Activated T-helper 1 cell treated with anti-CD3 and anti-CD28 coated beads, Interleukin-12 subunit alpha, Interleukin-12 subunit beta, Interleukin-2, Interleukin-4 antibody, amounts not matched to agents 30 ng/mL and 10 ng/mL and 1 ng/mL, durations not matched to agents 14 hours and 24 hours and 36 hours (primary cell): ENCODE results near the gene UQCR10. TPM values are rescaled to one million over a fixed set of nuclear protein-coding genes. Genes with fewer than 3 reads are reported as not detected.

ENCODE experiments used
- DNase-seq: peaks from one replicate; pipeline ENCODE4 v3.0.0; 2021; ENCODE audit warnings: low spot score
- H3K27ac Mint-ChIP-seq: one replicate; pipeline ENCODE4 v1.8.0; 2021; ENCODE audit warnings: mild to moderate bottlenecking, mixed read lengths
- H3K27me3 Mint-ChIP-seq: one replicate; pipeline ENCODE4 v1.8.0; 2022; ENCODE audit warnings: mild to moderate bottlenecking, moderate library complexity, mixed read lengths; ENCODE audit not compliant: insufficient read depth
- H3K36me3 Mint-ChIP-seq: one replicate; pipeline ENCODE4 v1.8.0; 2021; ENCODE audit warnings: low read depth, mixed read lengths
- H3K4me1 Mint-ChIP-seq: one replicate; pipeline ENCODE4 v1.8.0; 2021; ENCODE audit warnings: low read depth, mixed read lengths
- H3K4me3 Mint-ChIP-seq: one replicate; pipeline ENCODE4 v1.8.0; 2021; ENCODE audit warnings: mild to moderate bottlenecking, moderate library complexity, mixed read lengths
- H3K9me3 Mint-ChIP-seq: one replicate; pipeline ENCODE4 v1.8.0; 2021; ENCODE audit warnings: mixed read lengths
- intact Hi-C: fragments of 100-400 bp; cut with micrococcal nuclease; formaldehyde crosslinking; loops from one replicate; pipeline ENCODE4 v1.15.1; 2024
- total RNA-seq: library from RNA; stranded (reverse); gene quantifications from 2 replicates; pipeline ENCODE4 v1.2.3, GENCODE V29; 2022

Gene UQCR10
- total RNA-seq, 1 donor from 2014 or later, result 96.5 TPM

- no peaks in the 10 kb centered on the region for H3K27me3 Mint-ChIP-seq
- H3K36me3 Mint-ChIP-seq, result peaks cover 50% of the 10 kb centered on the region
- no peak overlapping the region for H3K4me3 Mint-ChIP-seq
- no peak overlapping the region for H3K27ac Mint-ChIP-seq
- peaks cover 11% of the 10 kb centered on the region for H3K4me1 Mint-ChIP-seq
- intact Hi-C loops, result no loop called here
- H3K9me3 Mint-ChIP-seq, result no peaks in the 10 kb centered on the region
- DNase-seq, result no peak
Measured at GRCh38 chr22:29801153-29801552, 34.0 kb downstream of the UQCR10 start.

GRCh38 chr22:29801796-29802195 is 34.6 kb downstream of the UQCR10 start:
- Mint-ChIP-seq H3K36me3 (peaks cover 51% of the 10 kb centered on the region), H3K4me1 (peaks cover 11% of the 10 kb centered on the region), H3K9me3 (no peaks in the 10 kb centered on the region), H3K4me3 (no peak overlapping the region), H3K27me3 (no peaks in the 10 kb centered on the region), H3K27ac (no peak overlapping the region)
- DNase-seq, result no peak
- intact Hi-C loops, result no loop called here

GRCh38 chr22:29803190-29803589 is 36.0 kb downstream of the UQCR10 start:
- Mint-ChIP-seq H3K4me1 (peaks cover 7% of the 10 kb centered on the region), H3K27ac (no peak overlapping the region), H3K4me3 (no peak overlapping the region), H3K9me3 (no peaks in the 10 kb centered on the region), H3K27me3 (no peaks in the 10 kb centered on the region), H3K36me3 (peaks cover 47% of the 10 kb centered on the region)
- no peak for DNase-seq
- intact Hi-C loops, result no loop called here

- H3K27ac Mint-ChIP-seq, result no peak overlapping the region
- DNase-seq, result no peak
- intact Hi-C loops, result no loop called here
- H3K4me3 Mint-ChIP-seq, result no peak overlapping the region
- H3K36me3 Mint-ChIP-seq, result peaks cover 39% of the 10 kb centered on the region
- no peaks in the 10 kb centered on the region for H3K4me1 Mint-ChIP-seq
- H3K27me3 Mint-ChIP-seq, result no peaks in the 10 kb centered on the region
- H3K9me3 Mint-ChIP-seq, result no peaks in the 10 kb centered on the region
Measured at GRCh38 chr22:29804985-29805384, 37.8 kb downstream of the UQCR10 start.

- intact Hi-C loops, result no loop called here
- Mint-ChIP-seq H3K27me3 (no peaks in the 10 kb centered on the region), H3K4me1 (no peaks in the 10 kb centered on the region), H3K27ac (no peak overlapping the region), H3K9me3 (no peaks in the 10 kb centered on the region), H3K36me3 (peaks cover 36% of the 10 kb centered on the region), H3K4me3 (no peak overlapping the region)
- DNase-seq, result no peak
Measured at GRCh38 chr22:29806196-29806595, 39.0 kb downstream of the UQCR10 start.

- intact Hi-C loops, result no loop called here
- no peak overlapping the region for H3K4me3 Mint-ChIP-seq
- H3K9me3 Mint-ChIP-seq, result no peaks in the 10 kb centered on the region
- no peaks in the 10 kb centered on the region for H3K4me1 Mint-ChIP-seq
- peaks cover 48% of the 10 kb centered on the region for H3K36me3 Mint-ChIP-seq
- no peaks in the 10 kb centered on the region for H3K27me3 Mint-ChIP-seq
- no peak overlapping the region for H3K27ac Mint-ChIP-seq
- no peak for DNase-seq
Measured at GRCh38 chr22:29810216-29810615, 43.0 kb downstream of the UQCR10 start.

GRCh38 chr22:29811377-29811776 is 44.2 kb downstream of the UQCR10 start:
- Mint-ChIP-seq H3K4me1 (no peaks in the 10 kb centered on the region), H3K4me3 (no peak overlapping the region), H3K9me3 (no peaks in the 10 kb centered on the region), H3K27ac (no peak overlapping the region), H3K27me3 (no peaks in the 10 kb centered on the region), H3K36me3 (peaks cover 48% of the 10 kb centered on the region)
- intact Hi-C loops, result no loop called here
- no peak for DNase-seq

GRCh38 chr22:29813126-29813525 is 46.0 kb downstream of the UQCR10 start:
- intact Hi-C loops, result no loop called here
- no peak overlapping the region for H3K27ac Mint-ChIP-seq
- peaks cover 57% of the 10 kb centered on the region for H3K36me3 Mint-ChIP-seq

GRCh38 chr22:29813563-29813962 is 46.4 kb downstream of the UQCR10 start:
- Mint-ChIP-seq H3K27me3 (no peaks in the 10 kb centered on the region), H3K4me1 (no peaks in the 10 kb centered on the region), H3K4me3 (no peak overlapping the region), H3K27ac (no peak overlapping the region), H3K36me3 (peaks cover 58% of the 10 kb centered on the region), H3K9me3 (no peaks in the 10 kb centered on the region)
- intact Hi-C loops, result no loop called here
- DNase-seq, result no peak

More at GRCh38 chr22:29813126-29813525, 46.0 kb downstream of the UQCR10 start:
- H3K9me3 Mint-ChIP-seq, result no peaks in the 10 kb centered on the region
- no peak overlapping the region for H3K4me3 Mint-ChIP-seq
- H3K27me3 Mint-ChIP-seq, result no peaks in the 10 kb centered on the region
- no peak for DNase-seq
- H3K4me1 Mint-ChIP-seq, result no peaks in the 10 kb centered on the region

GRCh38 chr22:29814003-29814402 is 46.8 kb downstream of the UQCR10 start:
- DNase-seq, result no peak
- intact Hi-C loops, result no loop called here
- peaks cover 61% of the 10 kb centered on the region for H3K36me3 Mint-ChIP-seq
- H3K9me3 Mint-ChIP-seq, result no peaks in the 10 kb centered on the region
- H3K4me1 Mint-ChIP-seq, result no peaks in the 10 kb centered on the region
- no peak overlapping the region for H3K4me3 Mint-ChIP-seq
- no peak overlapping the region for H3K27ac Mint-ChIP-seq
- no peaks in the 10 kb centered on the region for H3K27me3 Mint-ChIP-seq

GRCh38 chr22:29815580-29815979 is 48.4 kb downstream of the UQCR10 start:
- intact Hi-C loops, result no loop called here
- no peaks in the 10 kb centered on the region for H3K9me3 Mint-ChIP-seq
- H3K4me1 Mint-ChIP-seq, result no peaks in the 10 kb centered on the region
- peaks cover 61% of the 10 kb centered on the region for H3K36me3 Mint-ChIP-seq
- no peak overlapping the region for H3K4me3 Mint-ChIP-seq
- DNase-seq, result no peak
- H3K27me3 Mint-ChIP-seq, result no peaks in the 10 kb centered on the region
- no peak overlapping the region for H3K27ac Mint-ChIP-seq

- H3K9me3 Mint-ChIP-seq, result no peaks in the 10 kb centered on the region
- H3K36me3 Mint-ChIP-seq, result peaks cover 59% of the 10 kb centered on the region
- no peak overlapping the region for H3K4me3 Mint-ChIP-seq
- peaks cover 3% of the 10 kb centered on the region for H3K4me1 Mint-ChIP-seq
- no peaks in the 10 kb centered on the region for H3K27me3 Mint-ChIP-seq
- DNase-seq, result no peak
- intact Hi-C loops, result no loop called here
- no peak overlapping the region for H3K27ac Mint-ChIP-seq
Measured at GRCh38 chr22:29816128-29816527, 49.0 kb downstream of the UQCR10 start.

GRCh38 chr22:29816539-29816938 is 49.4 kb downstream of the UQCR10 start:
- Mint-ChIP-seq H3K27ac (no peak overlapping the region), H3K36me3 (peaks cover 59% of the 10 kb centered on the region), H3K27me3 (no peaks in the 10 kb centered on the region), H3K4me1 (peaks cover 7% of the 10 kb centered on the region), H3K4me3 (no peak overlapping the region), H3K9me3 (no peaks in the 10 kb centered on the region)
- intact Hi-C loops, result no loop called here
- no peak for DNase-seq

- intact Hi-C loops, result no loop called here
- Mint-ChIP-seq H3K36me3 (peaks cover 57% of the 10 kb centered on the region), H3K9me3 (no peaks in the 10 kb centered on the region), H3K4me1 (peaks cover 12% of the 10 kb centered on the region), H3K27me3 (no peaks in the 10 kb centered on the region), H3K4me3 (no peak overlapping the region), H3K27ac (no peak overlapping the region)
- no peak for DNase-seq
Measured at GRCh38 chr22:29816980-29817379, 49.8 kb downstream of the UQCR10 start.
